HG02759 (cell line): ENCODE data around the gene MAML2.
A peak's percentile ranks its signal among the peaks of the same experiment; 100 is the strongest.

Experiments
- ATAC-seq: cut with Tn5 transposase; IDR thresholded peaks from one replicate; pipeline ENCODE4 v1.9.1; 2021; ENCODE audit warnings: mild to moderate bottlenecking, moderate library complexity; ENCODE audit not compliant: unreplicated experiment

MAML2 gene

DNA sequence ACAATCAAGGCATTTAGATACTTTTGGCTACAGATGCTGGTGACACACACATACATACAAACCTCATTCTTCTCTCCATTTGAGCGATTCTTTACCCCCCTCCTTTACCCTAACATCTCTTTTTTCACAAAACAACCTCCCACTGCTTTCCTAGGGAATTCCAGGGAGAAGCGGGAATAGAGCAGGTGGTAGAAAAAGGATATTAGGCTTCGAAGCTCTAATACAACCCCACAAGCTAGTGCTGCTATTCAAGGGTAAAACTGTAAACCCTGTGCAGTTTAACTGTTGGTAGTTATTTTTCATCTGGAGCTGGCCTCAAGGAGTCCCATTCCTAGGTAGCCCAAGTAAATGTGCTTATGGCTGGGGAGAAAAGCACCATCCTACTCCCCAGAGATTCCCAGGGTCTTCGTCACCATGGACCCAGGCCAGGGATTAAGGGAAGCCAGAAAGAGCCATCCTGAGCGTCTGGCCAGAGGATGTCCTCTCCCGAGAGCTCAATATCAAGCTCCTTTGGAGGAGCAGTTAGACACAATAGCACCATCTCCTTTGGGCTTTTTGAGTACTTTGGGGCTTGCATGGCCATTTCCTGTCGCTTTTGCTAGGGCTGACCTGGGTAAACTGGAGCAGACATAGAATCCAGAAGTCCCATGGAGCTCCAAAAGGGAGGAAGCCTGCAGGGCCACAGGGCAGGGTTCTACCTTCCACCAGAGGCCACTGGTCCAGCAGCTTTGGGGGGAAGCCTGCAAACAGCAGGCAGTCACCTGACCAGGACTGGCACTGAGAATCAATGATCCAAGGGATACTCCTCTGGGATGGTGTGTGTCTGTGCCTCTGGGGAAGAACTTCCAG is 3.1 kb downstream of the MAML2 start:
- no peak for ATAC-seq

DNA sequence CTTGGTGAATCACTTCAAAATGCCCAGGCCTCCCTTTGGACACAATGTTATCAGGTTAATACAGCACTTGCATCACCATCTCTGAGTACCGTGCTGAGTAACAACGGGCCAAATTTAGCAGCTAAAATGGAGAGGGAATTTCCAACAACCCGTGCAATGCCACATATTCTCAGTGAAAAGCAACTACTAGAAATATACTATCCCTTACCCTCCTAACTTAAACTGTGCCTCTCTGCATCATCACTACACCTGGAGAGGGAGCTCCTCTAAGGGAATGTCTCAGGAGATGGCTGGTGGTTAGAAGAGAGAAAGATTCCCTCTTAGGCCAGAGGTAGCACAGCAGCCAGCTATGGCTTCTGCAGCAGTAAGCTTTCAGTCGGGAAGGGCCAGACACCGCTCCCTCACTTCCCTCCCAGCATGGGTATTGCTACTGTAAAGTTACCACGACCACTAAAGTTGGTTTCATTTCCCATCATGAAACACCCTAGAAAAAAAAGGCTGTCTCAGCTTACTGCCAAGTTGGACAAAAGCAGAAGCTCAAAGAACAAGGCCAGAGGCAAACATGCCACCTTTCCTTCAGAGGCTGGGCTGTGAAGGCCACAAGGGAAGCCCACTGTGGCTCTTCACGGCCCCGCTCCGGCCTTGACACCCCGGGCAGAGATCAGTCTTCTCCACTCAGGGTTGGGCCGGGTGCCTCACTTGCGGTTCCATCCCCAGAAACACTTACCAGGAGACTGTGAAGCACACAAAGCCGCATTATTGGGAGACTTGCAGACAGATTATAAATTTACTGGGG is 3.9 kb downstream of the MAML2 start:
- peak; percentile 47 for ATAC-seq

DNA sequence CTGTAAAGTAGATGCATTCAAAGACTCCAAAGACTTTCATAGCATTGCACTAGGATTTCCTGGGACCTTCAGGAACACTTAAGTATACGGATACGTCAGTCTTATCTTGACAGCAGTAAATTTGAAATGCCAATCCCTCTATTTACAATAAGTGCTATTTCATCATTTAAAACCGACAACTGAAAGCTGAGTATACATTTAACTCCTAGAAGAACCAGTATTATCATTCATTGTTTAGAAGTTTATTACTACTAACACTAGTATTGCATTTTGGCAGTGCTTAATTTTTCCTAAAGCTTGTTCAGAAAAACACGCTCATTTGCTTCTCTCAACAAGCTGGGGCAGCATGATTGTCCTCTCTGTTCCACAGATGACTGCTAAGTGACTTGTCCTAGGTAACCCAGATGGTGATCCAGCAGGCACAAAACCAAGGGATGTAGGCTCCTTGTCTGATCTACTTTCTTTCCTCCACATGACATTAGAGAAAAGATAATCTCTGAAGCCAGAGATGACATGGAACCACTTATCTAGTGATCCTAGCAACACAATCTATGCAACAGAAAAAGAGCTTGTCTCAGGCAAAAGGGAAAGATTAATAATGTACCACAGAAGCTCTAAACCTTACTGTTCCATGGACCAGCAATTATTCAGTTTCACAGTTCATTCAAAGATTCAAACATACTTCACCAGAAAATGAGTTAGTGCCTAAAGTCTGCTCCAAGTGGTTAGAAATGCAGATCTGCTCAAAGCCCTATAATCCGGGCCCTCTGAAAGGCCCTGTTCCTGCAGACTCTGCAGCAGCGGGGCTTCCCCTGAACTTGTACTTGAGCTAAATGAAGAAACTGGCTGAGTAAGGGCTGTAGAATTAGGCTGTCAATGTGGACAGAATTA is 5.2 kb downstream of the MAML2 start:
- peak; percentile 33 for ATAC-seq

DNA sequence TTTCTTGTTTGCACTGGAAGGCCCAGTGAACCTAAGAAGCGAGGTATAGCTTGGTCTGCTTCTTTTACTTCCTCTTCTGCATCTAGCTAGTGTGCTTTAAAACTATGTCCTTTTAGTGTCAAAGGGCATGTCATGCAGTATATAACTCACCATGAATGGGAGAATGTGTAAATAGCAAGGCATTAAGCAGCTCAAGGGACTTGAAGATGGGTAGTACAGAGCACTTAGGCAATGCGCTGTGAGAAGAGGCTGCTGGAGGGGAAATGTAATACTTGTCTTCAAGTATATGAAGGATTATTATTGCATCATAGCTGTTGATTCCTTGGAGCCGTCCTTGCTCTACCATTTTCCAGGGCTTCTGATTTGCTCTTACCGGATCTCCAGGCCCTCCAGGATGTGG is 7.6 kb downstream of the MAML2 start:
- ATAC-seq: no peak

DNA sequence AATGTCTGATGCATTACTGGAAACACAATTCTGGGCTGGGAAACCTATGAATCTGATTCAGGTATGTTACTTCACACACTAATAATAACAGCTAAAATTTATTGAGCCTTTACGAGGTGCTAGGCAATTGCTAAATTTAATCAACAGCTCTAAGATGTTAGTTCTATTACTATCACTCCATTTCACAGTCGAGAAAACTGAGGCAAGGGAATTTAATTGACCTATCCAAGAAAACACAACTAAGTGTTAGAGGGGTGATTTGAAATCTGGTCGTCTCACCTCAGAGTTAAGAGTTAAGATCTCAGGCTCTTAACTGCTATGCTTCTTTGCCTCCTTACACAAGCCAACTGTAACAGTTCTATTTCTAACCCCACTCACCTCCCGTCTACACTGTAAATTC is 8.8 kb downstream of the MAML2 start:
- ATAC-seq: no peak

DNA sequence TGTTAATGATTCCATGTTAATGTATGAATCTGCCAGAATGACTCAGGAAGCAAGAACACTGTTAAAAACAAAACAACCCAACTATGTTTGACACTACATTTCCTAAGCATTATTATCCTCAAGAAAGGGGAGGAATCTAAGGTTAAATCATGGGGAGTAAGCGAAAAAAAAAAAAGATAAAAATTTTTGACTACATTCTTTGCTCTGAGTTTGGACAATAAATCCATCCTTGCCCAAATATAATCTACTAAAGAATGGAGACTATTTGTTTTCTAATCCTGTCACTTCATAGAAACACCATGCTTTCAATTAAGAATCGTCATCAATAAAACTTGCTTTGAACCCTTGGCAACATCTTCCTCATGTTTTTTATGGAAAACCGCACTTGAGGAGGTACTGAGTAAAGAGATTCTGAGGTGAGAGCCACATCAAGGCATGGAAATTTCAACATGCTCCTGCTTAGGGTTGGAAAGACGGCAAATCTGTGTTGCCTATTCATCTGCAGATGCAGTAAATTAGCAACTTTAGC is 9.7 kb downstream of the MAML2 start:
- no peak for ATAC-seq

DNA sequence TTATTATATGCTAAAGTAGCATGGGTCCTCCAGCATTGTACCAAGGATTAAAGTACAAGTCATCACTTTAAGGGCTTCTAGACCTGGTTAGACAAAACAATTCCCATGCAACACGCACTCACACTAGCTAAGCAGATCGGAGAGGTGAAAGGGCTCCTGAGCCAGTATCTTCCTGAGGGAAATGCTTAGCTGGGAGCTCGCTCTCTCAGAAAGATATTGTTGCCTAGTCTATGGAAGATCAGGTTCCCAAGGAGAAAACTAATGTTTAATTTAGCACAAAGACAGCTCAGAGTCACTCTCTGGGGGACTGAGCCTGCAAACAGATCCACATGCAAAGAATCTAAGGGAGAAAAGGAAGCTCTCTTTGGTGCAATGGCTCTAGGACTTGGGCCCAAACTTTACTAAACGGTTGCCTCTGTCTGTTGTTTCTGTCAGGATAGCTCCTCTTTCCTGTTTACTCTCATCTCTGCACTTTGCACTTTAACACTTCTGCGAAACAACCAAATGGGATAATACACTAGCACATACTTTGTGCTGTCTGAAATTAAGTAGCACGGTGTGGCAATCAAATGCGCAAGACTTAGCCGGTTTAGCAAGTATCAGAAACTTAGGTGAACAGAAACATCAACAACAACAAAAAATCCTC is 10.7 kb downstream of the MAML2 start:
- no peak for ATAC-seq

DNA sequence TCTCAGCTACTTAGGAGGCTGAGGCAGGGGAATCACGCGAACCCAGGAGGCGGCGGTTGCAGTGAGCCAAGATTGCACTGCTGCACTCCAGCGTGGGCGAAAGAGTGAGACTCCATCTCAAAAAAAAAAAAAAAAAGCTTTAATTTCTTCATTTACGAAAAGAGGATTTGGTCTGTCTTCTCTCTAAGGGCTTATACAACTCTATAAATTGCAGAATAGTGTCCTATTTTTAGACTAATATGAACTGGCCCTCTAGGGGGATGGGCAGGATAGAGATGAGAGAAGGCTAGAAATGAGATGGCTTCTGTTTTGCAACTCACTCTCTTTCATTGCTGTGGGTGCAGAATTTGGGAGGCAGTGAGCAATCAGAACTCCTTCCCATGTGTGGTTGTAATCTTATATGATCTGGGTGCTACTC is 11.3 kb downstream of the MAML2 start:
- ATAC-seq: no peak

DNA sequence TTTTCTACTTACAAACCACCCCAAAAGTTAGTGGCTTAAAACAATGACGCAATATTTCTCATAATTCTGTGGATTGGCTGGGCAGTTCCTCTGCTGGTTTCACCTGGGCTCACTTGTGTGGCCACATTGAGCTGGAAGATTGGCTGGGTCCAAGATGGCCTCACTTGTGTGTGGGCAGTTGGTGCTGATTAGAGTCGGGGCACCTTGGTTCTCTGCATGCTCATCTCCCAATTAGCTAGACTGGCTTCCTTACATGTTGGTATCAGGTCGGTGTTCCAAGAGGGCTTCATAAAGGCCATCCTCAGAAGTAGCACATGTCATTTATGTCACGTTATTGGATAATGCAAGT is 12.5 kb downstream of the MAML2 start:
- no peak for ATAC-seq

DNA sequence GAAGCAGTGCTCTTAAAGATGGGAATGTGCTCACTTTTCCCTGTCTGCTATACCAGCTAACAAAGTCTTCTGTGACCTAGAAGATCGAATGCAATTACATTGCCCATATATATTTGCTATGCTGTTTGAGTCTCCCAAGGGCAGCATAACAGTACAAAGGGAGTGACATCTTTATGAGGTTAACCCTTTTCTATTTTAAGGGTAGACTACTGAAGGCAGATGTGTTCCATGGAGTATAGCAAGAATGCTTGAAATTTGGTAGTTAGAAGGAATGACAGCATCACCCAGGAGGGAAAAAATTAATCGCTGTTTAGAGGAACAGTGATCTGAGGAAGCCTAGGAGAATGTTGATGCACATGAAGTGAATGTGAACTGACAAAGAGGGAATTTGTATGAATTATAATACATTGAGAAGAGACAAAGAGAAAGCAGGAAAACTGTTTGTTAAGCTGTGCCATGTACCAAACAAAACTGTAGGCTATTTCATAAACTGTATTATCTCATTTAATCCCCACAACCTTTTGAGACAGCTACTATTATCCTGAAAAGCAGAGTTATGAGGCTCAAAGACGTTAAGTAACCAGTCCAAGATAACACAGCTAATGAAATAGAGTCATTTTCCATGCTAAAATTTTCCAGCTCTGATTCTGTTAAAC is 13.0 kb downstream of the MAML2 start:
- ATAC-seq: no peak

DNA sequence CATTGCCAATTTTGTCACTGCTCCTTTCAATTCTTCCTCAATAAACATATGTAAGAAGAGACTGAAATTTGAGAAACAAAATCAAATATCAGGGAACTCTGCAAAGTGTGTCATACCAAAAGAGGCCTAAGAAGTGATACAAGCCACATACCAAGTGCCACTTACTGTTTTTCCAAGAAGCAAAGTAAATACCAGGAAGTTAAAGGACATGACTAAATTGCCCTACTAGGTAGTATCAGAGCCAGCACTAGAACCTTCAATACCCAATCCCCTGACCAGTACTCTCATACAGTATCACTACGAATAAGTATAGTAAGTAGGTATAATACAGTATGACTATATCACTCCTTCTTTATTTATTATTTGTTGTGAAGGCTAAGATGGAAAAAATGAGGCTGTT is 13.6 kb downstream of the MAML2 start:
- no peak for ATAC-seq

DNA sequence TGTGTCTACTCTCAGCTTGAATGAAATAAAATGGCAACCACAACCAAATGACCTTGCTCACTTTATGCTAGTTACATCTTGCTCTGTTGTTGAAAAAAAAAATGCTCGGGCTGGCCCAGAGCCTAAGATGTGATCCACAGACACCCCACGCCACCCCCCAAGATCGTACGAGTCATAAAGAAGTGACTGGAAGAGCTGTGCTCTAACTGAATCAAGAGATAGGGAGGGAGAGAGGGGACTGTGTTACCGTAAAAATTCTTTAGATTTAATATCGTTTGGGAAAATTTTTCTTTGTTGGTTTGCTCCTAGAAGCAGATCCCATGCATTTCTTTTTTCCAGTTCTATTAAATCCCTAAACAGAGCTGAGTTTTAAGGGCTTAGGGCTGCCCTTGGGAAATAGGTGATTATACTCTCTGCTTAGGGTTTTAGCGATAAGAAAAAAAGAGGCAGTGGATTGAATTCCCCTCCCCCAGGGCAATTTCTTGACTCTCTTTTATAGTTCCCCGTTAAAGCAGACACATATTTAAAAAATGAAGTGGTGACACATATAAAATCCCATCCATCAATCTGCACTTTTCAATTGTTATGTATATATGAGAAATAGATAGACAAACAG is 14.5 kb downstream of the MAML2 start:
- no peak for ATAC-seq

DNA sequence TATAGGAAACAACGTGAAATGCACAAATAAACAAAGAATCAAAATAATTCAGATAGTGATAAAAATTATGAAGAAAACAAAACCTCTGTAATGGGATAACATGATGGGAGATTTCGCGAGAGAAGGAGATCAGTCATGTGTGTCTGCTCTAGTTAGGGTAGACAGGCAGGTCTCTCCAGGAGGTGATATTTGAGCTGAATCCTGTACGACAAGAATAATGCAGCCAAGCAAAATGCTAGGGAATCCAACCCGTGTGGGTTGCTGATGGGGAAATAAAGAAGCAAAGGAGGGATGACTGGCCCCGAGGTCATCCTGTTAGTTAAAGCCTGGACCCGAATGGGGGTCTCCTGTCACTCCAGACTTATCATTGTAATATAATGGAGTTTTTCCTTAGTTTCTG is 16.0 kb downstream of the MAML2 start:
- no peak for ATAC-seq

DNA sequence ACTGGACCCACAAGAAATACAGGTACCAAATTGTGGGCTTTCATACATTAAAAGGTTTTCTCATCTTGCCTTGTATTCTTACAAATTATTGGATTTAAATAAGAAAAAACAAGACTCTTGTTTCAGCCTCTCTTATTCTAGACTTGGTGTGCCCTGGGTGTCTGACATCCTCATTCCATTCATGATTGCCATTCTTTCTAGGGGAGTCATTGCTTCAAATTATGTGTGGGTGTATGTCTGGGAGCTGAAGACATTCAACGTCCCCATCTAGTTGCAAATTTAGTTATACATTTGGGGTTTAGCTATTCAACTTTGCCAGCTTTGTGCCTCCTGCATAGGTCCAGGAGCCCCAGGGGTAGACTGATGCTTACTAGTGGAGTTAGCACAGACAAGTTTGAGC is 18.1 kb downstream of the MAML2 start:
- no peak for ATAC-seq

DNA sequence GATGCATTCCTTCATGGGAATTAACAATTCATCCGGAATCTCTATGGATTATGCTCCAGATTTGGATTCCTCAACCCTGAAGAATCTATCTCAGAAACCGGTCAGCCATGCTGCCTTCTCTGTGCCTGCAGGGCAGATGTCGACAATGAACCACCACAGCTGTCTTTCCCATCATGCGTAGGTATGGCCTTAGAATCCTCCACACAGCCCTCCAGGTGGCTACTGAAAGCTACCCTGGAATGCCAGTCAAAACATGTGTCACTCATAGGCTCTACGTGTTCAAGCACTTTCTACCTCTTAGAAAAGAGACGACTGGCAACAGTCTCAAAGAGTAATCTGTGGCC is 19.4 kb downstream of the MAML2 start:
- no peak for ATAC-seq

DNA sequence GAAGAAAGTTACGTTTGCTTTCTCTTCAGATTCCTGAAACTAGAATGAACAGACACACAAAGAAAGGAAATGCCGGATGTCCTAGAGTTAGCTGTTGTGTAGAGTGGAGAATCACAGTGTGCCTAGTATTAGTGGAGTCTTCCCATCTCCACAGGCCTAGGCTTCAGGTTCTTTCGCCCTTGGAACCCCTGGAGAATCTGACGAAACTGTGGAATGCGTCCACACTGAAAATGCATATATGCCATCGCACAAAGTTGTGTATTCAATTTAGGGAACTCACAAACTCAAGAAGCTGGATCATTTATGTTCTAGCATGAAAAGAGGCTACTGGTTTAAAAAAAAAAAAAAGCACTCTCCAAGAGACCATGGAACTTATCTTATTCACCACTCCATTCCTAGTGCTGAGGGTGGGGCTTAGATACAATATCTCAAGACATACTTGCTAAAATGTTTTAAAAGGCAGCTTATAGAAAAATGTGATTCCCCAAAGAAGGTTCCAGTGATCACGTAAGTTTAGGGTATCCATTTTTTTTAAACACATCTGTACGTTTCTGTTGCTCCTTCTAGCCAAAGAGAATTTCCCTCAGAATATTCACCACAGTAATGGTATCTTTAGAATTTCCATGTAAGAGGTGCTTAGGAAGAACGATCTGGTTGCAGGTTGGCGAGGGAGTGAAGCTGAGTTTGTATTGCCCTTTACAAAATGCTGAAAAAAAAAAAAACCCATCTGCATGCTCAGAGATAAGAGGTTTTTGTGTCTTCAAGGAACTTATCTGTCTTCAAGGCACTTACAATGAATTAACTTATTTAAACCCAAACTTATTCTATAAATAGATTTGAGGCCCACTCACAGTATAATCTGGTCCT is 20.0 kb downstream of the MAML2 start:
- ATAC-seq: no peak

DNA sequence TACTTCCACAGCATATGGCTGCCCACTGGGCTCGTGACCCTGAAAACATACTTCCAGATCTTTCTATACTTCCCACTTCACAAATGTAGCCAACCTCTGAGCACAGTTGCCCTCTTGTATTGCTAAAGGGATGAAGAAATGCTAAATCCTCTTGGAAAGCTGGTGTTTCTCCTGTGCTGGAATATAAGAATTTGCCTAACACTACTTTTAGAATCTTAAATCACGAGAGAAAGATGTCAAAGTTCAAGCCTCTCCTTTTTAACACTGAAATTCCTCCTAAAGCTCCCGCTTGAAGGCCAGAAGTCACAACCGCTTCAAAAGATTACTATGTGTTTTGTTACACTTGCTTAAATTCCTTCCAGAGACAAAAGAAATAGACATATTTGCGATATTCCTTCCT is 21.9 kb downstream of the MAML2 start:
- ATAC-seq: no peak

DNA sequence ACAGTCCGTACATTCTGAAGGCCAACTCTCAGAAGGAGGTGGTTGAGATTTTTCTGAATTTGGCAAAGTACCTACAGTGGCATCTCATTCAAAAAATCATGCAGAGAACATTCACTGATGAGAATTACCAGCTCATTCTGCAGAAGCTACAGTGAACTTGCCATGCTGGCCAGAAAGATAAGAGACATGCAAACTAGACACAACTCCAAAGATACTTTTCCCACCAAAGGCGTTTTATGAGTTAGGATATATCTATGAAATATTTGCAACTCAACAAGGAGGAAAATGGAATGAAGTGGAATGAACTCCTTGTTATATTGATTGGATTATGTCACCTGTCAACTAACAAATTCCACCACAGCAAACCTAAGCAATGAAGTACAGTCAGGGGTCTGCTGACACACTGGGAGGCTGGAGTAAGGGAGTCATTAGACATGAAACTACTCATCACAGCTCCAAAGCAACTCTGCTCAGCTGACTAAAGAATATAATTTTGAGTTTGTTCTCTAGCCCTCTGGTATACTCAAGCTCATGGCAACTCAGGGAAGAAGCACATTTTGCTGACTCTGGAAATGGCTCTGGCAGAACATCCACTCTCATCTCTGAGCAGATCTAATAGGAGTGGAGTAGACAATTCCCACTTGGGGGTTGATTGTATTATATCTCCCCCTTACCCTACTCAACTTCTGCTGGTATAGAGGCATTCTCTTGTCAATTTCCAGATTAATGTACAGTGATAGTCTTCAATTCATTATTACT is 22.9 kb downstream of the MAML2 start:
- ATAC-seq: no peak
